Duodenal mucosa (tissue), 2 donors: ENCODE results near the gene SIVA1.
A peak's percentile ranks its signal among the peaks of the same experiment; 100 is the strongest.

Source experiments
- H3K27ac ChIP-seq: one replicate; pipeline ENCODE4 v1.7.0; 2013; ENCODE audit warnings: low read depth, low read length
- H3K27me3 ChIP-seq, 2 donors: one replicate each; pipeline ENCODE4 v1.7.0; 2013; ENCODE audit warnings: low read length in 2 of 2, control low read depth in 1 of 2; ENCODE audit not compliant: insufficient read depth in 2 of 2, control insufficient read depth in 1 of 2
- H3K36me3 ChIP-seq, 2 donors: one replicate each; pipeline ENCODE4 v1.7.0; 2013; ENCODE audit warnings: low read length in 2 of 2, control low read depth in 1 of 2; ENCODE audit not compliant: insufficient read depth in 2 of 2, control insufficient read depth in 1 of 2
- H3K4me1 ChIP-seq, 2 donors: one replicate each; pipeline ENCODE4 v1.7.0; 2013; ENCODE audit warnings: low read length in 2 of 2, control low read depth in 1 of 2; ENCODE audit not compliant: insufficient read depth in 2 of 2, control insufficient read depth in 1 of 2
- H3K4me3 ChIP-seq, 2 donors: one replicate each; pipeline ENCODE4 v1.7.0; 2013; ENCODE audit warnings: low read length in 2 of 2, low read depth in 1 of 2
- H3K9ac ChIP-seq, 2 donors: one replicate each; pipeline ENCODE4 v1.7.0; 2013; ENCODE audit warnings: low read length in 2 of 2, low read depth in 1 of 2
- H3K9me3 ChIP-seq, 2 donors: one replicate each; pipeline ENCODE4 v1.7.0; 2013; ENCODE audit warnings: low read length in 2 of 2, control low read depth in 1 of 2; ENCODE audit not compliant: control insufficient read depth in 1 of 2

Gene SIVA1

DNA sequence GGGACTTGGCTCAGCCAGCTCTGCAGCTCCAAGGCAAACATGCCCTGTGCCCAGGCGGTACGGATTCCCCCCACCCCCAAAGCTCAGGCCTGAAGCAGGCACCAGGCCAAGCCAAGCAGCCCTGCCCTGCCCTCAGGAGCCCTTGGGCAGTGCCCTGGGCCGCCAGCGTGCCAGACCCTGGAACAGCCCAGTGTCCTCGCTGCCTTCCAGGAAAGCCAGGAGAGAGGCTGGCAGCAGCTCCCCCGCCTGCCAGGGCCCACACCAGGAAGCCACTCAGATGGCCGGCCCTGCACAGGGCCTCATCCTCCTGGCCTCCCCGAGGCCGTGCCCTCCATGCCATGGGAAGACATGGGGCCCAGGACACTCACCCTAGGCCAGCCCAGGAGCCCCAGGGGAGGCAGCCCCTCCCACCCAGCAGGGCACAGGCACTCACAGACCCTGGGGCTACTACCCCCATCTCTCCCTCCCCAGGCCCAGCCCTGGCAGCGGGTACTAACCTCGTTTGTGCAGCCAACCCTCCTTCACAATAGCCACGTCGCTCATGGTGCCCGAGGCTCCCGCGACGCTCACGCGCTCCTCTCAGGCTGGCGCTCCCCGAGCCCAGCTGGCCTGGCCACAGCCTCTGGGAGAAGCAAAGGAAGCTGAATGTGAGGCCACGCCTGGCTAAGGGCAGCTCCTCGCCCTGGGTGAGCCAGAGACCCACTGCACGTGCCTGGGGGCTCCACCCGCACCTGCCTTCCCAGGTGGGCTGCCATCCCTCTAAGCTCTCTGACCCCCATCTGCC lies 39.3 kb downstream of the SIVA1 start:
- Histone ChIP-seq H3K9ac (no peak overlapping the region), H3K27me3 (no peaks in the 10 kb centered on the region), H3K36me3 (peaks cover 12 to 28% of the 10 kb centered on the region in 2 donors), H3K4me3 (no peak overlapping the region), H3K9me3 (no peaks in the 10 kb centered on the region), H3K4me1 (peaks cover 33 to 39% of the 10 kb centered on the region in 2 donors), H3K27ac (no peak overlapping the region)

DNA sequence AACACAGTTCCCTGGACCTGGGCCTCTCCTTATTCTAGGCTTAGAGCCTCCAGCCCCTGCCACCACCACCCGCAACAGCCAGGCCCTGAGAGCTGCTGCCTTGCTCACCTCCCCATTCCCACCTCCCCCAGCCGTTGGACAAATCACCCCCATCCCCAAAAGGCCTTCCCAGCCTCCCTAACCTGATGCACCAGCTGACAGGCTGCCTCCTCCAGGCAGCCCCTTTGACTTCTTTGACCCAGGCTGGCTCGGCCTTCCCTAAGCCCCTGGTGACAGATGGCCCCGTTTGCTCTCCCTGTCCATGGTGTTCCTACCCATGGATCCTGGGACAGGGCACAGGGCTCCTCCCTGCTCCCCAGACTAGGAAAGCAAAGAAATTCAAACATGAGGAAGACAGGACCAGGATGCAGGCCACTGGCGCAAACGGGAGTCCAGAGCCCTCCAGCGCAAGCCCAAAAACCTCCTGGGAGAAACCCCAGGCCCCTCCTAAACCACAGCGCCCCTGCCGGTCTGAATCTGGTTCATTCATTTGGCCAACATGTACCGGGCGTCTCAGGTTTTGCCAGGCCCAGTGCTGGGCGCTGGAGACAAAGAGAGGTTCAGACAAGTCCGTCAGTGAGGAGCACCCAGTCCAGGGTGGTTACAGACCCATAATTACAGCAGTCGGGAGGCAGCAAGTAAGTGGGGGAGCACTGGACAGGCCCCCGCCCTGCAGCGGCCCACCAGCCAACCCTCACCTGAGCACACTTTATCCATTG lies 40.2 kb downstream of the SIVA1 start:
- Histone ChIP-seq H3K4me3 (no peak overlapping the region), H3K4me1 (peaks cover 42 to 43% of the 10 kb centered on the region in 2 donors), H3K9ac (peak overlapping the region in 1 of 2 donors; percentile 76), H3K27me3 (no peaks in the 10 kb centered on the region), H3K27ac (no peak overlapping the region), H3K36me3 (peaks cover 12 to 22% of the 10 kb centered on the region in 2 donors), H3K9me3 (no peaks in the 10 kb centered on the region)

DNA sequence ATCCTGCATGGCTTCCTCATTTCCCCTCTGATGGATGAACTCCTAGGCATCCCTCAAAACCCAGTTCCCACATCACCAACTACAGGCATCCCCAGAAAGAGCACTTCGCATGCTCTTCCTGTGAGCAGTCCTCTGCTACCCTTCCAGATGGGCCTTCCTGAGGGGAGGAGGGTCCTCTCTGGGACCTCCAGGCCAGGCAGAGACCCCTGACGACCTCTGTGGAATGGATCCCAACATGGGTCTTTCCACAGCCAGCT lies 40.7 kb downstream of the SIVA1 start:
- H3K4me3 ChIP-seq: peak overlapping the region; percentile 81 to 87
- no peaks in the 10 kb centered on the region for H3K9me3 ChIP-seq
- H3K27me3 ChIP-seq: no peaks in the 10 kb centered on the region
- peaks cover 42 to 44% of the 10 kb centered on the region in 2 donors for H3K4me1 ChIP-seq
- H3K9ac ChIP-seq: peak overlapping the region in 1 of 2 donors; percentile 76
- H3K36me3 ChIP-seq: peaks cover 12 to 22% of the 10 kb centered on the region in 2 donors
- H3K27ac ChIP-seq: no peak overlapping the region

DNA sequence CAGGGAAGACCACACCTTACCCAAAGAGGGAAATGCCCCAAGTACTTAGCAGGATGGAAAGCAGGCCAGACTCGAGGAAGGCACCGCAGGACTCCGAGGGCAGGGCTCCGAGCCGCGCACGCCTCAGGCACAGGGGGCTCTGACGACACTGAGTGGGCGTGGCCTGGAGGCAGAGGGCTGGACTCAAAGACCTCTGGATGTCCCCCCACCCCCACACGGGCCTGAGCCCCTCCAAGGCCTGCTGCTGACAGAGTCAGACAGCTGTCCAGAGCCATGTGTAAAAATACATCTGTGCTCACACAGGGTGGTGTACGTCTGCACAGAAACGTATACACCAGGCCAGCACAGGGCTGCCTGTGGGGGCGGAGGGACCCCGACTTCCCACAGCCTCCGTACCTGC lies 41.2 kb downstream of the SIVA1 start:
- H3K4me1 ChIP-seq: peaks cover 42 to 44% of the 10 kb centered on the region in 2 donors
- no peaks in the 10 kb centered on the region for H3K9me3 ChIP-seq
- peak overlapping the region; percentile 81 to 87 for H3K4me3 ChIP-seq
- no peak overlapping the region for H3K27ac ChIP-seq
- H3K9ac ChIP-seq: peak overlapping the region; percentile 76 to 92
- H3K27me3 ChIP-seq: no peaks in the 10 kb centered on the region
- H3K36me3 ChIP-seq: peaks cover 12 to 22% of the 10 kb centered on the region in 2 donors

GRCh38 chr14:104794631-104794992 lies 41.7 kb downstream of the SIVA1 start:
- Histone ChIP-seq H3K9me3 (no peaks in the 10 kb centered on the region), H3K27me3 (no peaks in the 10 kb centered on the region), H3K27ac (no peak overlapping the region), H3K36me3 (peaks cover 12 to 22% of the 10 kb centered on the region in 2 donors), H3K9ac (peak overlapping the region; percentile 76 to 92), H3K4me1 (peaks cover 45 to 46% of the 10 kb centered on the region in 2 donors), H3K4me3 (peak overlapping the region; percentile 81 to 87)

DNA sequence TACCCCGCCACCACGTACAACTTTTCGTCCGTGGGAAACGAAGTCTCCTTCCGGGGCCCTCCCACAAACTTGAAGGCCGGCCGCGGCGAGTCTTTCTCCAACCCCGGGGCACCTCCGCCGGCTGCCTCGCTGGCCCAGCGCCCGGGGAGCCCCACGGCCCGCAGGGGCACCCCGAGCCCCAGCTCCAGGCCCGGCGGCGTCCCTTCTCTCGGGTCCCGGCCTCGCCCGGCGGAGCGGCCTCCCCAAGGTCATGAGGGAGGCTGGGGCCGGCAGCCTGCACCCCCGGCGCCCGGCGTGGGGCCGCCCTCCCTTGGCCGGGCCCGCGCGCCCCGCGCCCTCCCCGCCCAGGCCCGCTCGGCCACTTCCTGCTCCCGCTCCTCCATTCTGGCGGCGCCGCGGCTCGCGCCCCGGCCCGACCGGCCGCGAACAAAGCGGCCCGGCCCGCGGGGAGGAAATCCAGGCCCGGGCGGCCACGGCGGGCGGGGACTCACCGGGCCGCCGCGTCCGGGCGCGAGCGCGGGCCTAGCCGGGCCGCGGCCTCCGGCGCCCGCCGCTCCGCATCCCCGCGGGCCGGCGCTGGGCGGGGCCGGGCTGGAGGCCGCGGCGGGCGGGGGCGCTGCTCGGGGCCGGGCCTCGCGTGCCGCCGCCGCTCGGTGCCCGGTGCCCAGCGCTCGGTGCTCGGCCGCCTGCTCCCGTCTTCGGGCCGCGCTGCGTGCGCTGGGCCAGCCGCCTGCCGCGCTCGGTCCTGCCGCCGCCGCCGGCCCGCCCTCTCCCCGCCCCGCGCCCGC lies 42.2 kb downstream of the SIVA1 start, which contains the start of gene AKT1:
Gene AKT1, minus strand, starts transcription at position 756 of the 788 bp plus-strand sequence. CDS start 3,105 bp downstream, outside the sequence.
- H3K36me3 ChIP-seq: peaks cover 8 to 19% of the 10 kb centered on the region in 2 donors
- no peaks in the 10 kb centered on the region for H3K27me3 ChIP-seq
- H3K4me3 ChIP-seq: peak within 1 kb of the TSS; percentile 81 to 87
- peaks cover 49 to 50% of the 10 kb centered on the region in 2 donors for H3K4me1 ChIP-seq
- no peaks in the 10 kb centered on the region for H3K9me3 ChIP-seq
- H3K9ac ChIP-seq: peak within 1 kb of the TSS; percentile 76 to 92
- H3K27ac ChIP-seq: peak within 1 kb of the TSS; percentile 70

GRCh38 chr14:104795781-104796686 lies 43.1 kb downstream of the SIVA1 start:
- peaks cover 8 to 11% of the 10 kb centered on the region in 2 donors for H3K36me3 ChIP-seq
- peak overlapping the region; percentile 54 to 74 for H3K9ac ChIP-seq
- H3K27ac ChIP-seq: peak overlapping the region; percentile 70
- peak overlapping the region; percentile 56 to 62 for H3K4me3 ChIP-seq
- no peaks in the 10 kb centered on the region for H3K27me3 ChIP-seq
- H3K9me3 ChIP-seq: no peaks in the 10 kb centered on the region
- H3K4me1 ChIP-seq: peaks cover 49 to 50% of the 10 kb centered on the region in 2 donors

GRCh38 chr14:104796687-104797081 lies 43.7 kb downstream of the SIVA1 start:
- no peak overlapping the region for H3K27ac ChIP-seq

More at GRCh38 chr14:104796687-104797081, 43.7 kb downstream of the SIVA1 start:
- Histone ChIP-seq H3K9me3 (no peaks in the 10 kb centered on the region), H3K27me3 (no peaks in the 10 kb centered on the region), H3K4me3 (no peak overlapping the region), H3K9ac (peak overlapping the region; percentile 3 to 74), H3K36me3 (peaks cover 2 to 5% of the 10 kb centered on the region in 2 donors), H3K4me1 (peaks cover 54 to 57% of the 10 kb centered on the region in 2 donors)
